GM12878 (cell line): ENCODE results near the gene CMSS1. TPM values are rescaled to one million over a fixed set of nuclear protein-coding genes. Genes with fewer than 3 reads are reported as not detected.

Experiments
- ATAC-seq: fragments of 200-7000 bp; cut with Tn5 transposase; 3 replicates; pipeline ENCODE4 v1.9.1; 2020; ENCODE audit warnings: mild to moderate bottlenecking, moderate library complexity
- BruUV-seq: library from RNA; stranded (reverse); fragments of 400-500 nt; replicated peaks from 2 replicates; lab custom pipeline; 2021; lab: Mats Ljungman, UMichigan
- CTCF ChIA-PET: fragments of 300-600 bp; sonication (Branson Sonifier 250); formaldehyde crosslinking; extraction: SDS; loops from one replicate; lab custom pipeline; 2021; ENCODE audit warnings: inconsistent platforms; lab: Yijun Ruan, JAX
- POLR2A ChIA-PET: fragments of 350-600 bp; formaldehyde crosslinking; extraction: SDS; loops from one replicate; lab custom pipeline; 2021; ENCODE audit warnings: inconsistent platforms; lab: Charles Lee
- RAD21 ChIA-PET: fragments of 300-600 bp; sonication (Branson Sonifier 250); formaldehyde crosslinking; loops from one replicate; lab custom pipeline; 2023; ENCODE audit warnings: antibody characterized with exemption; ENCODE audit not compliant: unreplicated experiment; lab: Charles Lee
- SMC1A ChIA-PET: fragments of 300-600 bp; sonication (Branson Sonifier 250); formaldehyde crosslinking; loops from one replicate; lab custom pipeline; 2023; ENCODE audit not compliant: unreplicated experiment, uncharacterized antibody; lab: Charles Lee
- DNase-seq: peaks from one replicate; pipeline ENCODE4 v3.0.0-alpha.2; 2011; ENCODE audit warnings: low read depth, low spot score
- FAIRE-seq: peaks from 3 replicates; lab custom pipeline; 2011; peaks lifted over from hg19 to GRCh38; lab: Jason Lieb, UNC
- H2AFZ ChIP-seq: 2 replicates; pipeline ENCODE4 v1.6.0; 2011; ENCODE audit warnings: low read depth, low read length, control low read depth; ENCODE audit not compliant: control insufficient read depth
- H3K27ac ChIP-seq: 2 replicates; pipeline ENCODE4 v1.5.1; 2011; ENCODE audit warnings: control low read depth; ENCODE audit not compliant: control insufficient read depth, insufficient read depth
- H3K27me3 ChIP-seq, 2 experiments: replicated peaks in 1 of 2; 2 replicates each; pipeline versions ENCODE4 v1.6.0 to v1.6.1; 2011; ENCODE audit warnings: low read length in 1 of 2; ENCODE audit not compliant: control insufficient read depth in 2 of 2, insufficient read depth in 2 of 2
- H3K36me3 ChIP-seq, 2 experiments: 2 replicates each; pipeline ENCODE4 v1.5.1; 2011; ENCODE audit warnings: low read length in 1 of 2; ENCODE audit not compliant: control insufficient read depth in 2 of 2, insufficient read depth in 2 of 2
- H3K4me1 ChIP-seq: 2 replicates; pipeline ENCODE4 v1.6.1; 2011; ENCODE audit warnings: mild to moderate bottlenecking, low read length, moderate library complexity, mixed read lengths; ENCODE audit not compliant: control insufficient read depth, insufficient read depth
- H3K4me2 ChIP-seq: 2 replicates; pipeline ENCODE4 v1.6.0; 2011; ENCODE audit warnings: control low read depth; ENCODE audit not compliant: control insufficient read depth, insufficient read depth
- H3K4me3 ChIP-seq: fragments of 200-600 bp; sonication (generic); 2 replicates; pipeline ENCODE4 v1.5.1; 2016
- H3K79me2 ChIP-seq: 2 replicates; pipeline ENCODE4 v1.6.0; 2011; ENCODE audit warnings: low read length; ENCODE audit not compliant: control insufficient read depth, insufficient read depth
- H3K9ac ChIP-seq: 2 replicates; pipeline ENCODE4 v1.8.0; 2011; ENCODE audit warnings: low read length, control low read depth, mixed read lengths; ENCODE audit not compliant: control insufficient read depth, insufficient read depth
- H3K9me3 ChIP-seq: replicated peaks from 3 replicates; pipeline ENCODE4 v1.5.1; 2011; ENCODE audit warnings: mild to moderate bottlenecking, low read length; ENCODE audit not compliant: control insufficient read depth, insufficient read depth
- H4K20me1 ChIP-seq: 2 replicates; pipeline ENCODE4 v1.6.0; 2011; ENCODE audit not compliant: control insufficient read depth, insufficient read depth
- BCLAF1 ChIP-seq: fragments of 450-650 bp; IDR thresholded peaks from 2 replicates; pipeline ENCODE4 v1.6.1; 2017; ENCODE audit warnings: antibody characterized with exemption, mild to moderate bottlenecking, moderate library complexity
- BMI1 ChIP-seq: fragments of 450-650 bp; IDR thresholded peaks from 2 replicates; pipeline ENCODE4 v1.6.1; 2016; ENCODE audit warnings: mild to moderate bottlenecking, moderate library complexity, borderline replicate concordance
- JUND ChIP-seq: IDR thresholded peaks from 2 replicates; pipeline ENCODE4 v1.6.1; 2012; ENCODE audit warnings: low read depth, mild to moderate bottlenecking, low read length, improper control_type of control experiment, moderate library complexity
- KAT2A ChIP-seq: conservative IDR thresholded peaks from 2 replicates; pipeline ENCODE4 v1.6.1; 2011; ENCODE audit warnings: low read depth, low read length; ENCODE audit not compliant: control insufficient read depth
- PML ChIP-seq: IDR thresholded peaks from 2 replicates; pipeline ENCODE4 v1.6.1; 2012; ENCODE audit warnings: low read length, inconsistent platforms
- POU2F2 ChIP-seq: IDR thresholded peaks from 3 replicates; pipeline ENCODE4 v1.6.1; 2011; ENCODE audit warnings: low read depth, mild to moderate bottlenecking, low read length, borderline replicate concordance
- RAD51 ChIP-seq: fragments of 450-650 bp; IDR thresholded peaks from 2 replicates; pipeline ENCODE4 v1.6.1; 2016; ENCODE audit warnings: moderate library complexity, mild to moderate bottlenecking, inconsistent platforms
- RCOR1 ChIP-seq: conservative IDR thresholded peaks from 2 replicates; pipeline ENCODE4 v1.6.1; 2012; ENCODE audit warnings: low read depth, low read length, improper control_type of control experiment
- SMARCA5 ChIP-seq: fragments of 450-650 bp; IDR thresholded peaks from 2 replicates; pipeline ENCODE4 v1.6.1; 2017; ENCODE audit warnings: mild to moderate bottlenecking
- TCF12 ChIP-seq: IDR thresholded peaks from 2 replicates; pipeline ENCODE4 v1.6.1; 2011; ENCODE audit warnings: low read depth, mild to moderate bottlenecking, low read length
- USF1 ChIP-seq: IDR thresholded peaks from 2 replicates; pipeline ENCODE4 v1.6.1; 2011; ENCODE audit warnings: borderline replicate concordance, low read depth, mild to moderate bottlenecking, moderate library complexity, mixed read lengths, low read length; ENCODE audit not compliant: insufficient read depth; ENCODE audit errors: extremely low read length
- WRNIP1 ChIP-seq: IDR thresholded peaks from 2 replicates; pipeline ENCODE4 v1.6.1; 2011; ENCODE audit warnings: low read depth, low read length, improper control_type of control experiment, borderline replicate concordance
- ZBED1 ChIP-seq: IDR thresholded peaks from 2 replicates; pipeline ENCODE4 v1.6.1; 2016; ENCODE audit warnings: borderline replicate concordance
- WGBS: methylation state at CpG from one replicate; pipeline ENCODE4 v1.1.6; 2016; ENCODE audit warnings: low lambda C conversion rate; ENCODE audit not compliant: insufficient replicate concordance, insufficient coverage; ENCODE audit errors: missing lambda C conversion rate; 5-methylcytosine and 5-hydroxymethylcytosine counted together
- in situ Hi-C: fragments of 300-500 bp; cut with MboI; formaldehyde crosslinking; loops from 9 replicates; pipeline ENCODE4 v1.14.3; 2018; ENCODE audit warnings: mixed read lengths
- intact Hi-C: fragments of 100-400 bp; cut with micrococcal nuclease; formaldehyde crosslinking; loops from one replicate; pipeline ENCODE4 v1.14.2; 2022; ENCODE audit not compliant: unreplicated experiment
- polyA plus RNA-seq, 11 experiments: library from polyadenylated mRNA; depleted of rRNA in 4 of 11; unstranded in 6 of 11; stranded (reverse) in 5 of 11; fragments of >200 nt; fragmentation: Nextera tagmentation in 4 of 11; fragmentation: Illumina TruSeq in 1 of 11; extraction: Ambion mirVana in 4 of 11; extraction: Trizol in 1 of 11; gene quantifications; 1 replicate in 1 of 11; 2 replicates in 10 of 11; pipeline versions ENCODE4 v1.2.1 to v1.2.3, GENCODE V29; 2011 to 2016; ENCODE audit warnings: inconsistent platforms in 2 of 11, missing spikeins in 2 of 11, low read depth in 1 of 11
- total RNA-seq, 4 experiments: library from RNA; depleted of rRNA in 3 of 4; stranded (reverse); fragments of >200 nt in 3 of 4; fragmentation: Illumina TruSeq in 1 of 4; extraction: Trizol in 1 of 4; gene quantifications; 2 replicates each; pipeline versions ENCODE4 v1.2.1 to v1.2.3, GENCODE V29; 2013 to 2021
- TF ChIP-seq, protein P1 (sequence below): fragments of 450-650 bp; formaldehyde crosslinking; IDR thresholded peaks from 2 replicates; pipeline ENCODE4 v1.5.0; 2022; ENCODE audit warnings: mild to moderate bottlenecking, missing genetic modification characterization

The CMSS1 gene
- total and polyA plus RNA-seq, 10 of the 15 experiments (the other 5 are each of a cell fraction or from before 2014, with no cell fraction given), result 31.0 to 118 (median 70.1) TPM

DNA sequence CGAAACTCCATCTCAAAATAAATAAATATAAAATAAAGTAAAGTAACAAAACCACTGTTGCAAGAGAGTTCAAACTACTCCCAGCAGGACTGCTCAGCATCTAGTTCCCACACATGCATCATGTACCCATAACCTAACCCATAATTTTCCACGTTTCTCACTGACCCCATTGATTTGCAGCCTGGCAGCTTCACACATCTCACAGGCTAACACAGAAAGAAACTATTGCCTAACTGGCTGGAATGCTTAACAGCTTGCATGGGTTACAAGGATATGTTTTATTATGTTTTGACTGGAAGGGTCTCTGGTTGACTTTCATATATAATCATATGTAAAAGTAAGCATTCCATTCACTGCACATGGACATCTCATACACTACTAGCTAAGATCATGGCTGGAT is 387.5 kb downstream of the CMSS1 start:
- DNase-seq (no peak), ATAC-seq (no peak), FAIRE-seq (no peak)
- Histone ChIP-seq H3K9ac (no peak overlapping the region), H3K27me3 (no peaks in the 10 kb centered on the region; a peak in 1 of 4 replicates), H3K4me3 (no peak overlapping the region), H2AFZ (no peak overlapping the region), H3K79me2 (no peaks in the 10 kb centered on the region), H4K20me1 (no peaks in the 10 kb centered on the region), H3K36me3 (no peaks in the 10 kb centered on the region), H3K27ac (no peak overlapping the region), H3K4me1 (peaks cover 5% of the 10 kb centered on the region; the same call in 1 of the 2 replicates), H3K4me2 (no peak overlapping the region), H3K9me3 (no peaks in the 10 kb centered on the region)
- no TSS peak for BruUV-seq
- in situ Hi-C loops (no loop called here), intact Hi-C loops (no loop called here)
- SMC1A ChIA-PET, result no interaction called here
- CTCF ChIA-PET, result no interaction called here
- 43% methylated on average over 2 of the region's 2 CpGs for WGBS
- RAD21 ChIA-PET, result no interaction called here
- POLR2A ChIA-PET, result no interaction called here
- TF ChIP-seq RCOR1 (no peak), BMI1 (no peak), USF1 (no peak), PML (no peak), WRNIP1 (no peak), SMARCA5 (no peak), ZBED1 (no peak), BCLAF1 (no peak), RAD51 (no peak), KAT2A (no peak), POU2F2 (no peak), JUND (no peak), TCF12 (no peak)
- TF ChIP-seq, protein P1, sequence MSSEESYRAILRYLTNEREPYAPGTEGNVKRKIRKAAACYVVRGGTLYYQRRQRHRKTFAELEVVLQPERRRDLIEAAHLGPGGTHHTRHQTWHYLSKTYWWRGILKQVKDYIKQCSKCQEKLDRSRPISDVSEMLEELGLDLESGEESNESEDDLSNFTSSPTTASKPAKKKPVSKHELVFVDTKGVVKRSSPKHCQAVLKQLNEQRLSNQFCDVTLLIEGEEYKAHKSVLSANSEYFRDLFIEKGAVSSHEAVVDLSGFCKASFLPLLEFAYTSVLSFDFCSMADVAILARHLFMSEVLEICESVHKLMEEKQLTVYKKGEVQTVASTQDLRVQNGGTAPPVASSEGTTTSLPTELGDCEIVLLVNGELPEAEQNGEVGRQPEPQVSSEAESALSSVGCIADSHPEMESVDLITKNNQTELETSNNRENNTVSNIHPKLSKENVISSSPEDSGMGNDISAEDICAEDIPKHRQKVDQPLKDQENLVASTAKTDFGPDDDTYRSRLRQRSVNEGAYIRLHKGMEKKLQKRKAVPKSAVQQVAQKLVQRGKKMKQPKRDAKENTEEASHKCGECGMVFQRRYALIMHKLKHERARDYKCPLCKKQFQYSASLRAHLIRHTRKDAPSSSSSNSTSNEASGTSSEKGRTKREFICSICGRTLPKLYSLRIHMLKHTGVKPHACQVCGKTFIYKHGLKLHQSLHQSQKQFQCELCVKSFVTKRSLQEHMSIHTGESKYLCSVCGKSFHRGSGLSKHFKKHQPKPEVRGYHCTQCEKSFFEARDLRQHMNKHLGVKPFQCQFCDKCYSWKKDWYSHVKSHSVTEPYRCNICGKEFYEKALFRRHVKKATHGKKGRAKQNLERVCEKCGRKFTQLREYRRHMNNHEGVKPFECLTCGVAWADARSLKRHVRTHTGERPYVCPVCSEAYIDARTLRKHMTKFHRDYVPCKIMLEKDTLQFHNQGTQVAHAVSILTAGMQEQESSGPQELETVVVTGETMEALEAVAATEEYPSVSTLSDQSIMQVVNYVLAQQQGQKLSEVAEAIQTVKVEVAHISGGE (CRISPR knock-in tag), result no peak
